NCI-H1930 (cell line): ENCODE measurements around the gene TJAP1.
"Not testable (repeated sequence)": the region's sequence is repeated elsewhere in the genome, so short reads cannot be mapped to it uniquely, and the experiment has no call there.

Experiments used
- DNase-seq, 2 experiments: peaks; one replicate each; lab custom pipeline; 2025; lab: John Stamatoyannopoulos, UW

TJAP1 gene

GRCh38 chr6:43481591-43482236 is 4.3 kb downstream of the TJAP1 start:
- no peak for DNase-seq

- no peak for DNase-seq
These were observed 11.4 kb downstream of the TJAP1 start for GRCh38 chr6:43488667-43489276.

- no peak for DNase-seq
These were observed 12.1 kb downstream of the TJAP1 start for GRCh38 chr6:43489277-43490072.

GRCh38 chr6:43490523-43490939 is 13.2 kb downstream of the TJAP1 start:
- no peak for DNase-seq

GRCh38 chr6:43491750-43492661 is 14.6 kb downstream of the TJAP1 start:
- DNase-seq: no peak

- DNase-seq: no peak
These were observed 15.3 kb downstream of the TJAP1 start for GRCh38 chr6:43492673-43493072.

- no peak for DNase-seq
These were observed 15.9 kb downstream of the TJAP1 start for GRCh38 chr6:43493230-43493629.

GRCh38 chr6:43493833-43494232 is 16.5 kb downstream of the TJAP1 start:
- DNase-seq: no peak

GRCh38 chr6:43494321-43494720 is 17.0 kb downstream of the TJAP1 start:
- no peak for DNase-seq

- DNase-seq: no peak
These were observed 17.4 kb downstream of the TJAP1 start for GRCh38 chr6:43494766-43495165.

GRCh38 chr6:43495409-43495941 is 18.1 kb downstream of the TJAP1 start:
- no peak for DNase-seq

- DNase-seq: no peak
These were observed 19.2 kb downstream of the TJAP1 start for GRCh38 chr6:43496370-43497128.

- DNase-seq: no peak
These were observed 19.7 kb downstream of the TJAP1 start for GRCh38 chr6:43497129-43497396.

GRCh38 chr6:43497689-43498088 is 20.3 kb downstream of the TJAP1 start:
- no peak for DNase-seq

GRCh38 chr6:43498291-43498690 is 20.9 kb downstream of the TJAP1 start:
- DNase-seq: not testable (repeated sequence)

- no peak for DNase-seq
These were observed 21.9 kb downstream of the TJAP1 start for GRCh38 chr6:43499028-43499815.

- DNase-seq: no peak
These were observed 23.6 kb downstream of the TJAP1 start for GRCh38 chr6:43500921-43501320.

GRCh38 chr6:43502666-43503065 is 25.3 kb downstream of the TJAP1 start:
- no peak for DNase-seq

GRCh38 chr6:43503443-43503842 is 26.1 kb downstream of the TJAP1 start:
- no peak for DNase-seq

- DNase-seq: no peak
These were observed 27.6 kb downstream of the TJAP1 start for GRCh38 chr6:43504756-43505593.
